H1 (cell line): ENCODE results near the gene ZFAND3. TPM values are rescaled to one million over a fixed set of nuclear protein-coding genes. Genes with fewer than 3 reads are reported as not detected.

Experiments used
- CTCF ChIA-PET: fragments of 300-600 bp; sonication (Branson Sonifier 250); formaldehyde crosslinking; loops from one replicate; lab custom pipeline; 2021; ENCODE audit not compliant: partially characterized antibody; lab: Charles Lee
- POLR2A ChIA-PET: fragments of 300-600 bp; sonication (Branson Sonifier 250); formaldehyde crosslinking; loops from one replicate; lab custom pipeline; 2021; ENCODE audit warnings: inconsistent platforms; ENCODE audit not compliant: partially characterized antibody; lab: Charles Lee
- DNase-seq, 2 experiments: peaks; one replicate each; pipeline versions ENCODE4 v3.0.0 to v3.0.0-alpha.2; 2010 to 2022; ENCODE audit warnings: low spot score in 2 of 2, low read depth in 1 of 2, mixed read lengths in 1 of 2
- FAIRE-seq: peaks from 2 replicates; lab custom pipeline; 2011; peaks lifted over from hg19 to GRCh38; lab: Jason Lieb, UNC
- H2AFZ ChIP-seq: 2 replicates; pipeline ENCODE4 v1.8.1; 2012; ENCODE audit warnings: low read length, inconsistent platforms
- H2AK5ac ChIP-seq: 2 replicates; pipeline ENCODE4 v1.6.1; 2013; ENCODE audit warnings: low read depth, low read length
- H2BK120ac ChIP-seq: replicated peaks from 2 replicates; pipeline ENCODE3; 2013; ENCODE audit warnings: low read depth, low read length, inconsistent platforms
- H2BK12ac ChIP-seq: 2 replicates; pipeline ENCODE4 v1.6.1; 2013; ENCODE audit warnings: low read depth, low read length
- H2BK15ac ChIP-seq: 2 replicates; pipeline ENCODE4 v1.6.1; 2013; ENCODE audit warnings: low read length
- H2BK20ac ChIP-seq: 2 replicates; pipeline ENCODE4 v1.6.1; 2013; ENCODE audit warnings: low read length
- H2BK5ac ChIP-seq: 2 replicates; pipeline ENCODE4 v1.6.1; 2013; ENCODE audit warnings: low read depth, low read length
- H3K14ac ChIP-seq: 2 replicates; pipeline ENCODE4 v1.6.1; 2013; ENCODE audit warnings: inconsistent platforms; ENCODE audit not compliant: insufficient read length
- H3K18ac ChIP-seq: 2 replicates; pipeline ENCODE4 v1.6.1; 2013; ENCODE audit warnings: low read length; ENCODE audit errors: extremely low read depth
- H3K23ac ChIP-seq: 2 replicates; pipeline ENCODE4 v1.6.1; 2013; ENCODE audit warnings: inconsistent platforms; ENCODE audit not compliant: insufficient read length
- H3K23me2 ChIP-seq: 2 replicates; pipeline ENCODE4 v1.6.1; 2013; ENCODE audit warnings: low read depth, low read length
- H3K27ac ChIP-seq: 2 replicates; pipeline ENCODE4 v1.6.1; 2011; ENCODE audit warnings: low read depth, low read length, inconsistent platforms
- H3K27me3 ChIP-seq, 4 experiments: replicated peaks in 1 of 4; 1 replicate in 1 of 4; 2 replicates in 3 of 4; pipeline versions ENCODE4 v1.6.1 to v1.8.1; 2011 to 2013; ENCODE audit warnings: low read length in 3 of 4, mild to moderate bottlenecking in 3 of 4, inconsistent platforms in 2 of 4, mixed read lengths in 2 of 4, moderate library complexity in 1 of 4; ENCODE audit not compliant: control insufficient read depth in 3 of 4, insufficient read depth in 3 of 4; ENCODE audit errors: extremely low read depth in 1 of 4
- H3K36me3 ChIP-seq, 4 experiments: 2 replicates each; pipeline versions ENCODE4 v1.6.1 to v1.8.1; 2011 to 2013; ENCODE audit warnings: mild to moderate bottlenecking in 4 of 4, low read length in 3 of 4, moderate library complexity in 2 of 4, control low read depth in 1 of 4, inconsistent platforms in 1 of 4; ENCODE audit not compliant: insufficient read depth in 4 of 4, control insufficient read depth in 2 of 4
- H3K4ac ChIP-seq: replicated peaks from 2 replicates; pipeline ENCODE3; 2013; ENCODE audit warnings: low read length, low read depth, mixed read lengths, inconsistent platforms; ENCODE audit not compliant: insufficient read length
- H3K4me1 ChIP-seq, 4 experiments: replicated peaks in 1 of 4; 1 replicate in 1 of 4; 2 replicates in 3 of 4; pipeline versions ENCODE4 v1.6.1 to v1.8.1; 2011 to 2013; ENCODE audit warnings: low read length in 3 of 4, inconsistent platforms in 2 of 4, mixed read lengths in 1 of 4; ENCODE audit not compliant: insufficient read depth in 4 of 4, control insufficient read depth in 3 of 4
- H3K4me2 ChIP-seq, 2 experiments: 2 replicates each; pipeline versions ENCODE4 v1.6.1 to v1.8.1; 2011 to 2013; ENCODE audit warnings: low read depth in 2 of 2, low read length in 2 of 2, control low read depth in 1 of 2, inconsistent platforms in 1 of 2, mild to moderate bottlenecking in 1 of 2; ENCODE audit not compliant: insufficient read depth in 1 of 2
- H3K4me3 ChIP-seq, 4 experiments: fragments of 200-600, 300-600 bp in 1 of 4; sonication (generic), shearing (Covaris generic), sonication (Bioruptor Twin) in 1 of 4; 2 replicates each; pipeline versions ENCODE4 v1.5.1 to v1.8.1; 2011 to 2016; ENCODE audit warnings: low read length in 4 of 4, low read depth in 3 of 4, control low read depth in 2 of 4, inconsistent platforms in 2 of 4, mild to moderate bottlenecking in 2 of 4, mixed read lengths in 1 of 4, moderate library complexity in 1 of 4; ENCODE audit not compliant: insufficient read depth in 2 of 4; ENCODE audit errors: extremely low read depth in 1 of 4
- H3K56ac ChIP-seq: replicated peaks from 2 replicates; pipeline ENCODE3; 2013; ENCODE audit warnings: low read depth, mild to moderate bottlenecking, mixed read lengths, low read length, inconsistent platforms; ENCODE audit not compliant: insufficient read length
- H3K79me1 ChIP-seq: 2 replicates; pipeline ENCODE4 v1.6.1; 2013; ENCODE audit warnings: low read depth, low read length, control low read depth
- H3K79me2 ChIP-seq, 2 experiments: 2 replicates each; pipeline versions ENCODE4 v1.6.1 to v1.8.1; 2012 to 2013; ENCODE audit warnings: low read length in 2 of 2, mild to moderate bottlenecking in 2 of 2, inconsistent platforms in 1 of 2; ENCODE audit not compliant: insufficient read depth in 2 of 2, control insufficient read depth in 1 of 2
- H3K9ac ChIP-seq, 4 experiments: replicated peaks in 1 of 4; 1 replicate in 1 of 4; 2 replicates in 3 of 4; pipeline versions ENCODE4 v1.6.1 to v1.8.1; 2011 to 2013; ENCODE audit warnings: low read depth in 3 of 4, low read length in 3 of 4, control low read depth in 2 of 4, mild to moderate bottlenecking in 2 of 4, moderate library complexity in 2 of 4, inconsistent platforms in 1 of 4; ENCODE audit errors: extremely low read depth in 1 of 4
- H3K9me3 ChIP-seq, 2 experiments: 2 replicates each; pipeline versions ENCODE4 v1.6.1 to v1.8.1; 2012 to 2013; ENCODE audit warnings: mild to moderate bottlenecking in 2 of 2, moderate library complexity in 2 of 2, control low read depth in 1 of 2, inconsistent platforms in 1 of 2, low read depth in 1 of 2, low read length in 1 of 2, mixed read lengths in 1 of 2; ENCODE audit not compliant: insufficient read depth in 2 of 2
- H4K20me1 ChIP-seq, 2 experiments: replicated peaks in 1 of 2; 2 replicates each; pipeline versions ENCODE3 to v1.8.1; 2011 to 2013; ENCODE audit warnings: inconsistent platforms in 2 of 2, low read length in 2 of 2, mild to moderate bottlenecking in 1 of 2; ENCODE audit not compliant: insufficient read depth in 2 of 2, control insufficient read depth in 1 of 2
- H4K5ac ChIP-seq: 2 replicates; pipeline ENCODE4 v1.6.1; 2013; ENCODE audit warnings: low read length, low read depth, mixed read lengths, inconsistent platforms; ENCODE audit not compliant: insufficient read length
- H4K8ac ChIP-seq: 2 replicates; pipeline ENCODE4 v1.8.0; 2013; ENCODE audit warnings: mild to moderate bottlenecking, moderate library complexity, low read length, inconsistent platforms; ENCODE audit not compliant: insufficient read depth; ENCODE audit errors: extremely low read depth
- H4K91ac ChIP-seq: replicated peaks from 2 replicates; pipeline ENCODE3; 2013; ENCODE audit warnings: low read length, mixed read lengths, inconsistent platforms; ENCODE audit not compliant: insufficient read length
- BCL11A ChIP-seq, 2 experiments: IDR thresholded peaks; one replicate each; pipeline ENCODE4 v1.6.1; 2011; ENCODE audit warnings: low read depth in 2 of 2, low read length in 2 of 2, mild to moderate bottlenecking in 2 of 2
- CBX8 ChIP-seq: fragments of 300-800, 300-1000 bp; sonication (generic); IDR thresholded peaks from 2 replicates; pipeline ENCODE4 v1.7.1; 2016; ENCODE audit warnings: low read depth, low read length, borderline replicate concordance
- CEBPB ChIP-seq: IDR thresholded peaks from 2 replicates; pipeline ENCODE4 v1.6.1; 2012; ENCODE audit warnings: low read depth, low read length
- CHD1 ChIP-seq: IDR thresholded peaks from 2 replicates; pipeline ENCODE4 v1.6.1; 2012; ENCODE audit warnings: low read depth, low read length, improper control_type of control experiment
- CHD2 ChIP-seq: IDR thresholded peaks from 2 replicates; pipeline ENCODE4 v1.6.1; 2012; ENCODE audit warnings: low read length, improper control_type of control experiment
- CREB1 ChIP-seq: IDR thresholded peaks from 2 replicates; pipeline ENCODE4 v1.6.1; 2012; ENCODE audit warnings: inconsistent platforms
- CTBP2 ChIP-seq: IDR thresholded peaks from 2 replicates; pipeline ENCODE4 v1.7.0; 2011; ENCODE audit warnings: borderline replicate concordance, mild to moderate bottlenecking, moderate library complexity, mixed read lengths, low read length; ENCODE audit not compliant: insufficient read depth, insufficient read length
- GTF2F1 ChIP-seq: IDR thresholded peaks from 2 replicates; pipeline ENCODE4 v1.6.1; 2012; ENCODE audit warnings: low read depth, low read length, improper control_type of control experiment, borderline replicate concordance
- JUND ChIP-seq: IDR thresholded peaks from 2 replicates; pipeline ENCODE4 v1.6.1; 2011; ENCODE audit warnings: mild to moderate bottlenecking, improper control_type of control experiment, low read length
- KDM5A ChIP-seq: fragments of 200-600 bp; IDR thresholded peaks from 2 replicates; pipeline ENCODE4 v1.7.1; 2012; ENCODE audit warnings: mild to moderate bottlenecking, low read length, inconsistent platforms, mixed read lengths
- NRF1 ChIP-seq: IDR thresholded peaks from 2 replicates; pipeline ENCODE4 v1.6.1; 2011; ENCODE audit warnings: mild to moderate bottlenecking, low read depth, low read length, improper control_type of control experiment
- SIN3A ChIP-seq, 2 experiments: IDR thresholded peaks in 1 of 2; conservative IDR thresholded peaks in 1 of 2; 2 replicates each; pipeline ENCODE4 v1.6.1; 2011 to 2012; ENCODE audit warnings: low read length in 2 of 2, improper control_type of control experiment in 1 of 2, low read depth in 1 of 2, mild to moderate bottlenecking in 1 of 2
- SP4 ChIP-seq: IDR thresholded peaks from 2 replicates; pipeline ENCODE4 v1.6.1; 2012; ENCODE audit warnings: low read length, inconsistent platforms
- polyA plus RNA-seq, 7 experiments: library from polyadenylated mRNA; depleted of rRNA in 3 of 7; stranded (reverse) in 5 of 7; unstranded in 2 of 7; fragments of >200 nt in 5 of 7; fragments of 200-250 nt in 2 of 7; gene quantifications; 1 replicate in 5 of 7; 2 replicates in 1 of 7; 4 replicates in 1 of 7; pipeline versions ENCODE4 v1.2.1 to v1.2.3, GENCODE V29; 2011 to 2013; ENCODE audit warnings: missing spikeins in 2 of 7, mixed read lengths in 2 of 7
- total RNA-seq: library from RNA; stranded (reverse); fragmentation: NEBNext Ultra II Directional; extraction: Animal tissue kit (Norgen Biotek cat#: 25700); gene quantifications from 2 replicates; pipeline ENCODE4 v1.2.1, GENCODE V29; 2021
- TF ChIP-seq, protein P1 (sequence below): IDR thresholded peaks from 2 replicates; pipeline ENCODE4 v1.6.1; 2012; ENCODE audit warnings: low read length, inconsistent platforms

ZFAND3 gene
- total and polyA plus RNA-seq, 2 of the 8 experiments (the other 6 are each of a cell fraction or from before 2014, with no cell fraction given): 13.0 to 51.3 TPM

GRCh38 chr6:37947468-37947867 lies 127.9 kb downstream of the ZFAND3 start:
- Histone ChIP-seq H2BK20ac (no peak overlapping the region), H3K4me1 (peaks cover 0 to 5% (median under 1%) of the 10 kb centered on the region in 4 experiments; a peak in 2 of 7 replicates), H4K91ac (no peak overlapping the region), H3K36me3 (no peaks in the 10 kb centered on the region), H4K8ac (no peak overlapping the region), H4K20me1 (peaks cover 2 to 5% of the 10 kb centered on the region in 2 experiments), H3K9ac (no peak overlapping the region), H3K4me2 (no peak overlapping the region), H3K27ac (no peak overlapping the region), H2BK12ac (no peak overlapping the region), H2BK120ac (no peak overlapping the region), H3K4ac (no peak overlapping the region), H3K18ac (no peak overlapping the region), H3K14ac (no peak overlapping the region), H3K4me3 (no peak overlapping the region), H3K79me1 (peaks cover 3% of the 10 kb centered on the region), H3K27me3 (no peaks in the 10 kb centered on the region), H2AFZ (no peak overlapping the region), H2BK15ac (no peak overlapping the region), H3K23me2 (no peaks in the 10 kb centered on the region), H4K5ac (no peak overlapping the region), H3K23ac (no peak overlapping the region), H3K79me2 (peaks cover 0 to 49% of the 10 kb centered on the region in 2 experiments; a peak in 2 of 4 replicates), H2BK5ac (no peak overlapping the region), H2AK5ac (no peak overlapping the region), H3K9me3 (no peaks in the 10 kb centered on the region; a peak in 1 of 4 replicates), H3K56ac (no peak overlapping the region)
- CTCF ChIA-PET: no interaction called here
- DNase-seq: no peak
- FAIRE-seq: no peak
- TF ChIP-seq KDM5A (no peak), CREB1 (no peak), CTBP2 (no peak), SIN3A (conservative IDR thresholded peaks at IDR 0.05 in 1 of 2, IDR thresholded peaks at IDR 0.05 in 1 of 2; ENCODE audit: low read depth in 1 of 2, low read length in 2 of 2) (no peak), GTF2F1 (no peak), NRF1 (no peak), JUND (no peak), SP4 (no peak), CHD2 (no peak), CEBPB (no peak), CBX8 (no peak), BCL11A (IDR thresholded peaks at IDR 0.05; ENCODE audit: low read depth in 2 of 2, low read length in 2 of 2) (no peak), CHD1 (no peak)
- TF ChIP-seq, protein P1, sequence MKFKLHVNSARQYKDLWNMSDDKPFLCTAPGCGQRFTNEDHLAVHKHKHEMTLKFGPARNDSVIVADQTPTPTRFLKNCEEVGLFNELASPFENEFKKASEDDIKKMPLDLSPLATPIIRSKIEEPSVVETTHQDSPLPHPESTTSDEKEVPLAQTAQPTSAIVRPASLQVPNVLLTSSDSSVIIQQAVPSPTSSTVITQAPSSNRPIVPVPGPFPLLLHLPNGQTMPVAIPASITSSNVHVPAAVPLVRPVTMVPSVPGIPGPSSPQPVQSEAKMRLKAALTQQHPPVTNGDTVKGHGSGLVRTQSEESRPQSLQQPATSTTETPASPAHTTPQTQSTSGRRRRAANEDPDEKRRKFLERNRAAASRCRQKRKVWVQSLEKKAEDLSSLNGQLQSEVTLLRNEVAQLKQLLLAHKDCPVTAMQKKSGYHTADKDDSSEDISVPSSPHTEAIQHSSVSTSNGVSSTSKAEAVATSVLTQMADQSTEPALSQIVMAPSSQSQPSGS: no peak
- POLR2A ChIA-PET: no interaction called here
